ENCODE measurements around the gene CACNA1B. TPM values are rescaled to one million over a fixed set of nuclear protein-coding genes. Genes with fewer than 3 reads are reported as not detected.
"Not testable (repeated sequence)": the region's sequence is repeated elsewhere in the genome, so short reads cannot be mapped to it uniquely, and the experiment has no call there.

CACNA1B gene
- total and polyA plus RNA-seq, 9 donors: 0.01 to 3.8 (median 0.16) TPM; not detected in 1

GRCh38 chr9:138083873-138084272, 206.3 kb downstream of the CACNA1B start:
- DNase-seq: peak in 1 of 5 donors; percentile 1
- H3K27me3 ChIP-seq: no peaks in the 10 kb centered on the region
- WGBS, 3 donors: 56 to 60% methylated on average over 3 of the region's 3 CpGs; no CpG with 5 or more reads in 1 of the 3 donors
- H3K36me3 ChIP-seq: no peaks in the 10 kb centered on the region
- H3K4me1 ChIP-seq (ENCODE audit: insufficient read depth): no peaks in the 10 kb centered on the region
- no peak overlapping the region for H3K27ac ChIP-seq
- no peaks in the 10 kb centered on the region for H3K9me3 ChIP-seq
- TF ChIP-seq EP300 (IDR thresholded peaks at IDR 0.05): no peak
- TF ChIP-seq POLR2A (IDR thresholded peaks at IDR 0.05): no peak
- no peak for TF ChIP-seq CTCF (IDR thresholded peaks at IDR 0.05)
- intact Hi-C loops (cut with DNase I): no loop called here
- no peak overlapping the region for H3K4me3 ChIP-seq

- H3K4me3 ChIP-seq: no peak overlapping the region
- intact Hi-C loops (cut with DNase I): no loop called here
- H3K27ac ChIP-seq: no peak overlapping the region
- no peaks in the 10 kb centered on the region for H3K9me3 ChIP-seq
- TF ChIP-seq EP300 (IDR thresholded peaks at IDR 0.05) (no peak), POLR2A (IDR thresholded peaks at IDR 0.05) (no peak), CTCF (IDR thresholded peaks at IDR 0.05) (no peak)
- H3K4me1 ChIP-seq (ENCODE audit: insufficient read depth): no peaks in the 10 kb centered on the region
- no peak for DNase-seq
- H3K27me3 ChIP-seq: no peaks in the 10 kb centered on the region
- WGBS, 3 donors: 86 to 89% methylated on average over 4 of the region's 4 CpGs; no CpG with 5 or more reads in 1 of the 3 donors
- no peaks in the 10 kb centered on the region for H3K36me3 ChIP-seq
Observed at GRCh38 chr9:138085568-138085967, 208.0 kb downstream of the CACNA1B start.

GRCh38 chr9:138092057-138092456, 214.5 kb downstream of the CACNA1B start:
- H3K27me3 ChIP-seq; H3K36me3 ChIP-seq; H3K9me3 ChIP-seq; DNase-seq; H3K27ac ChIP-seq; intact Hi-C loops (cut with DNase I); H3K4me1 ChIP-seq (ENCODE audit: insufficient read depth); H3K4me3 ChIP-seq: not testable (repeated sequence)
- WGBS, 3 donors: 73 to 79% (median 79%) methylated on average over 4 of the region's 4 CpGs

GRCh38 chr9:138094028-138094427, 216.4 kb downstream of the CACNA1B start:
- WGBS, 3 donors: 86 to 92% (median 91%) methylated on average over 5 of the region's 5 CpGs
- Histone ChIP-seq H3K4me3 (no peak overlapping the region), H3K27me3 (no peaks in the 10 kb centered on the region), H3K4me1 (ENCODE audit: insufficient read depth) (no peaks in the 10 kb centered on the region), H3K27ac (no peak overlapping the region), H3K36me3 (no peaks in the 10 kb centered on the region), H3K9me3 (no peaks in the 10 kb centered on the region)
- DNase-seq: no peak
- no peak for TF ChIP-seq EP300 (IDR thresholded peaks at IDR 0.05)
- no peak for TF ChIP-seq CTCF (IDR thresholded peaks at IDR 0.05)
- TF ChIP-seq POLR2A (IDR thresholded peaks at IDR 0.05): no peak
- intact Hi-C loops (cut with DNase I): no loop called here

GRCh38 chr9:138095813-138096518, 218.4 kb downstream of the CACNA1B start:
- H3K4me3 ChIP-seq: no peak overlapping the region
- peak in 1 of 5 donors; percentile 5 for DNase-seq
- no peaks in the 10 kb centered on the region for H3K9me3 ChIP-seq
- H3K27ac ChIP-seq: no peak overlapping the region
- H3K36me3 ChIP-seq: no peaks in the 10 kb centered on the region
- no peak for TF ChIP-seq CTCF (IDR thresholded peaks at IDR 0.05)
- TF ChIP-seq EP300 (IDR thresholded peaks at IDR 0.05): no peak
- no peak for TF ChIP-seq POLR2A (IDR thresholded peaks at IDR 0.05)
- no peaks in the 10 kb centered on the region for H3K27me3 ChIP-seq
- WGBS, 3 donors: 80 to 84% (median 80%) methylated on average over 14 of the region's 14 CpGs
- intact Hi-C loops (cut with DNase I): no loop called here
- no peaks in the 10 kb centered on the region for H3K4me1 ChIP-seq (ENCODE audit: insufficient read depth)
